DOHH2 (cell line): ENCODE data around the gene JOSD1.

Experiments used
- H3F3A ChIP-seq: fragments of 200-600 bp; sonication (generic), shearing (Covaris generic); 2 replicates; pipeline ENCODE4 v1.6.0; 2016; ENCODE audit warnings: antibody characterized with exemption, mild to moderate bottlenecking; ENCODE audit not compliant: control insufficient read depth, insufficient read depth
- H3K27ac ChIP-seq: fragments of 200-600 bp; sonication (generic); 2 replicates; pipeline ENCODE4 v1.5.1; 2014; ENCODE audit warnings: low read depth, mild to moderate bottlenecking, low read length, moderate library complexity
- H3K27me3 ChIP-seq: fragments of 200-600 bp; sonication (generic); 2 replicates; pipeline ENCODE4 v1.6.1; 2014; ENCODE audit warnings: mild to moderate bottlenecking, low read length, mixed read lengths; ENCODE audit not compliant: control insufficient read depth
- H3K36me3 ChIP-seq: fragments of 200-600 bp; sonication (generic); 2 replicates; pipeline ENCODE4 v1.6.1; 2014; ENCODE audit warnings: mild to moderate bottlenecking, low read length, moderate library complexity, mixed read lengths; ENCODE audit not compliant: control insufficient read depth
- H3K4me1 ChIP-seq: fragments of 200-600 bp; sonication (generic); 2 replicates; pipeline ENCODE4 v1.6.1; 2014; ENCODE audit warnings: mild to moderate bottlenecking, low read length, mixed read lengths; ENCODE audit not compliant: control insufficient read depth
- H3K4me2 ChIP-seq: fragments of 200-600 bp; sonication (generic); 2 replicates; pipeline ENCODE4 v1.6.0; 2014; ENCODE audit warnings: mild to moderate bottlenecking, low read length, moderate library complexity
- H3K4me3 ChIP-seq: fragments of 200-600 bp; sonication (generic); 2 replicates; pipeline ENCODE4 v1.5.1; 2014; ENCODE audit warnings: mild to moderate bottlenecking, low read length, mixed read lengths
- H3K79me2 ChIP-seq: fragments of 200-600 bp; sonication (generic); 2 replicates; pipeline ENCODE4 v1.6.1; 2014; ENCODE audit warnings: mild to moderate bottlenecking, low read length, mixed read lengths; ENCODE audit not compliant: control insufficient read depth
- H3K9me2 ChIP-seq: fragments of 200-600 bp; sonication (generic); replicated peaks from 2 replicates; pipeline ENCODE4 v1.6.1; 2014; ENCODE audit warnings: mild to moderate bottlenecking, low read length, mixed read lengths; ENCODE audit not compliant: control insufficient read depth
- H3K9me3 ChIP-seq: fragments of 200-600 bp; sonication (generic); 2 replicates; pipeline ENCODE4 v1.6.1; 2014; ENCODE audit warnings: antibody characterized with exemption, low read length, mixed read lengths; ENCODE audit not compliant: control insufficient read depth, insufficient read depth
- H4K20me1 ChIP-seq: fragments of 200-600 bp; sonication (generic); 2 replicates; pipeline ENCODE4 v1.6.0; 2014; ENCODE audit warnings: low read depth, mild to moderate bottlenecking, antibody characterized with exemption, low read length, moderate library complexity; ENCODE audit not compliant: control insufficient read depth, insufficient read depth
- CTCF ChIP-seq: fragments of 200-600 bp; sonication (generic); IDR thresholded peaks from one replicate; pipeline ENCODE4 v1.5.1; 2014; ENCODE audit warnings: antibody characterized with exemption, mild to moderate bottlenecking, low read depth, low read length; ENCODE audit not compliant: poor library complexity, severe bottlenecking
- EZH2phosphoT487 ChIP-seq: fragments of 200-600 bp; sonication (generic); IDR thresholded peaks from 2 replicates; pipeline ENCODE4 v1.6.1; 2017; ENCODE audit warnings: borderline replicate concordance, mild to moderate bottlenecking, antibody characterized with exemption, low read length, moderate library complexity, mixed read lengths

The JOSD1 gene

DNA sequence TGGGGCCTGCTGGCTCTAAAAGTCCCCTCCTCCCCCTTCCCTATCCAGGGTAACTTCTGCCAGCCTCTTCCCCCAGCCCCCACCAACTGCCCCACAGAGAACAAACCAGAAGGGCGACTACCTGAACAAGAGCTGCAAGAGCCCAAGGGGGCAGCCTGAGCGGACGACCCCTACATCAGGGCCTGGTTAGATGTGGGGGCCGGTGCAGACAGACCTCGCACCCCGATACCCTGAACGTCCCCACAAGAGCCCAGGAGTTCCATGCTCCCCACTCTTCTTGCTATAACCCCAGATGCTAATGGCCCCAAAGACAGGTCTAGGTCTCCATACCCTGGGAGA, 34.4 kb upstream of the JOSD1 start:
- TF ChIP-seq CTCF (no peak), EZH2phosphoT487 (no peak)
- H3F3A ChIP-seq: no peaks in the 10 kb centered on the region; the same call in 1 of the 2 replicates
- H3K27me3 ChIP-seq: no peaks in the 10 kb centered on the region
- H3K36me3 ChIP-seq: peaks cover 96% of the 10 kb centered on the region
- no peaks in the 10 kb centered on the region for H3K9me3 ChIP-seq
- no peak overlapping the region for H3K4me2 ChIP-seq
- no peaks in the 10 kb centered on the region for H3K79me2 ChIP-seq
- no peaks in the 10 kb centered on the region for H3K9me2 ChIP-seq
- H3K27ac ChIP-seq: no peak overlapping the region
- H4K20me1 ChIP-seq: no peaks in the 10 kb centered on the region
- no peak overlapping the region for H3K4me3 ChIP-seq
- H3K4me1 ChIP-seq: no peaks in the 10 kb centered on the region

DNA sequence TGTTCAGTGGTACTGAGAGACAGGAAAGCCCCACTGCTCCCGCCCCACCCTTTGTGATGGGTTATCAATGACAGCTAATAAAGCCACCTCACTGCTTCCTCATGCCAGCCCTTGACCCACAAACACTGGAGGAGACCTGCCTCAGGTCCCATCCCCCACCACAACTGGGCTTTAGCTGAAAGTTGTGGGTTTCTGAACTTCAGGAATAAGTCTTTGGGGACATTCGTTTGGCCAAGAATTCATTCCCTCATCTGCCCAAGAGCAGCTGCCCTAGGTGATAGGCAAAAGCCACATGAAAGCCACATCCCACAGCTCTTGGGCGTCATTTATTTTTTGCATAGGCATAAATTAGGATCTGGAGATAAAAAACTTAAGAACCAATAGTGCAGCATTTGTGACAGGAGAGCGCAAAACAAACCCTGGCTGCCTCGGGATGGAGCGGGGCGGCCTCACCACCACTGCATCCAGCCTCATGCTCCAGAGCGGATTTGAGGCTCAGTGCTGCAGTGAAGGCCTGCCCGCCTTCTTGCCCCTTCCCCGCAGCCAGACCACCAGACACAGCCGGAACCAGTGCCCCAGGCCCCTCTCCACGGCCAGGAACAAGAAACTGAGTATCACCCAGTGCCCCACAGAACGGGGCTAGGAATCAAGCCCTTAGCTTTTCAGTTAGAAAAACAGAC, 33.8 kb upstream of the JOSD1 start:
- Histone ChIP-seq H3K4me2 (no peak overlapping the region), H3K36me3 (peaks cover 96% of the 10 kb centered on the region), H3K4me1 (no peaks in the 10 kb centered on the region), H3K27me3 (no peaks in the 10 kb centered on the region), H3K9me3 (no peaks in the 10 kb centered on the region), H3K4me3 (no peak overlapping the region), H3K9me2 (no peaks in the 10 kb centered on the region), H4K20me1 (no peaks in the 10 kb centered on the region), H3K79me2 (no peaks in the 10 kb centered on the region), H3F3A (no peaks in the 10 kb centered on the region; the same call in 1 of the 2 replicates), H3K27ac (no peak overlapping the region)
- TF ChIP-seq EZH2phosphoT487 (no peak), CTCF (no peak)

- H3K4me1 ChIP-seq: no peaks in the 10 kb centered on the region
- no peaks in the 10 kb centered on the region for H4K20me1 ChIP-seq
- H3K27ac ChIP-seq: no peak overlapping the region
- no peak overlapping the region for H3K4me2 ChIP-seq
- no peak overlapping the region for H3K4me3 ChIP-seq
- H3K36me3 ChIP-seq: peaks cover 93% of the 10 kb centered on the region
- TF ChIP-seq CTCF (no peak), EZH2phosphoT487 (no peak)
- H3K9me3 ChIP-seq: no peaks in the 10 kb centered on the region
- no peaks in the 10 kb centered on the region for H3K27me3 ChIP-seq
- H3F3A ChIP-seq: no peaks in the 10 kb centered on the region; the same call in 1 of the 2 replicates
- no peaks in the 10 kb centered on the region for H3K79me2 ChIP-seq
- no peaks in the 10 kb centered on the region for H3K9me2 ChIP-seq
Observed at GRCh38 chr22:38733724-38734381, 33.1 kb upstream of the JOSD1 start.
